NT2/D1 (cell line): ENCODE data around the gene DPP6.

Experiments used
- YY1 ChIP-seq: IDR thresholded peaks from 2 replicates; pipeline ENCODE4 v1.6.1; 2011; ENCODE audit not compliant: insufficient read length, insufficient read depth
- ZNF274 ChIP-seq: IDR thresholded peaks from 2 replicates; pipeline ENCODE4 v1.6.1; 2011; ENCODE audit warnings: mild to moderate bottlenecking, low read depth, low read length

- TF ChIP-seq ZNF274 = no peak
- TF ChIP-seq YY1 = no peak
Observed at GRCh38 chr7:154512121-154512833, 460.1 kb downstream of the DPP6 start.
